OCI-LY3 (cell line): ENCODE measurements around the gene TTLL9.

Experiments
- H2AFZ ChIP-seq: fragments of 200-600, 300-600 bp; shearing (Covaris generic); 2 replicates; pipeline ENCODE4 v1.6.0; 2014; ENCODE audit warnings: antibody characterized with exemption, low read depth, low read length
- H3K27ac ChIP-seq: fragments of 200-600, 300-600 bp; sonication (generic); 2 replicates; pipeline ENCODE4 v1.5.1; 2014; ENCODE audit warnings: mild to moderate bottlenecking, low read length, moderate library complexity, mixed read lengths
- H3K27me3 ChIP-seq: fragments of 200-600, 300-600 bp; sonication (generic); 2 replicates; pipeline ENCODE4 v1.6.1; 2014; ENCODE audit warnings: low read depth, low read length, mixed read lengths
- H3K36me3 ChIP-seq: fragments of 200-600, 300-600 bp; sonication (generic); replicated peaks from 2 replicates; pipeline ENCODE3; 2014; ENCODE audit warnings: low read depth, low read length, mixed read lengths
- H3K4me1 ChIP-seq: fragments of 300-600, 200-600 bp; sonication (generic); 2 replicates; pipeline ENCODE4 v1.6.1; 2014; ENCODE audit warnings: low read length, mixed read lengths
- H3K4me2 ChIP-seq: fragments of 200-600, 300-600 bp; sonication (generic); 2 replicates; pipeline ENCODE4 v1.6.1; 2014; ENCODE audit warnings: low read length, mixed read lengths
- H3K4me3 ChIP-seq: fragments of 300-600, 200-600 bp; sonication (generic); 2 replicates; pipeline ENCODE4 v1.5.1; 2014; ENCODE audit warnings: antibody characterized with exemption, mild to moderate bottlenecking, low read length, moderate library complexity
- H3K79me2 ChIP-seq: fragments of 300-600, 200-600 bp; shearing (Covaris generic); 2 replicates; pipeline ENCODE4 v1.6.1; 2014; ENCODE audit warnings: mild to moderate bottlenecking, low read length, mixed read lengths
- H3K9ac ChIP-seq: fragments of 300-600, 200-600 bp; shearing (Covaris generic); 2 replicates; pipeline ENCODE4 v1.6.0; 2014; ENCODE audit warnings: mild to moderate bottlenecking, low read length, moderate library complexity
- H3K9me3 ChIP-seq: fragments of 200-600, 300-600 bp; shearing (Covaris generic); 2 replicates; pipeline ENCODE4 v1.6.1; 2014; ENCODE audit warnings: low read length, mixed read lengths; ENCODE audit not compliant: insufficient read depth
- H4K20me1 ChIP-seq: fragments of 200-600, 300-600 bp; sonication (generic); 2 replicates; pipeline ENCODE4 v1.6.1; 2016; ENCODE audit warnings: low read length, mixed read lengths; ENCODE audit not compliant: insufficient read depth
- CTCF ChIP-seq: fragments of 200-600, 300-600 bp; sonication (generic); IDR thresholded peaks from 2 replicates; pipeline ENCODE4 v1.5.1; 2014; ENCODE audit warnings: antibody characterized with exemption, low read length, low read depth
- EZH2phosphoT487 ChIP-seq: fragments of 200-600 bp; shearing (Covaris generic); IDR thresholded peaks from 2 replicates; pipeline ENCODE4 v1.6.1; 2018; ENCODE audit warnings: antibody characterized with exemption, mixed run types, low read depth

The TTLL9 gene

GRCh38 chr20:31842471-31843157, 27.8 kb upstream of the TTLL9 start:
- no peak for TF ChIP-seq CTCF
- no peak for TF ChIP-seq EZH2phosphoT487
- Histone ChIP-seq H3K4me2 (no peak overlapping the region), H3K27ac (no peak overlapping the region), H3K36me3 (no peaks in the 10 kb centered on the region), H3K4me1 (peaks cover 11% of the 10 kb centered on the region), H3K27me3 (0 out of 2 replicates have a peak, but pooled peaks cover 3% of the 10 kb centered on the region), H3K79me2 (no peaks in the 10 kb centered on the region), H3K9ac (no peak overlapping the region), H3K9me3 (no peaks in the 10 kb centered on the region), H3K4me3 (no peak overlapping the region), H2AFZ (no peak overlapping the region), H4K20me1 (no peaks in the 10 kb centered on the region)

DNA sequence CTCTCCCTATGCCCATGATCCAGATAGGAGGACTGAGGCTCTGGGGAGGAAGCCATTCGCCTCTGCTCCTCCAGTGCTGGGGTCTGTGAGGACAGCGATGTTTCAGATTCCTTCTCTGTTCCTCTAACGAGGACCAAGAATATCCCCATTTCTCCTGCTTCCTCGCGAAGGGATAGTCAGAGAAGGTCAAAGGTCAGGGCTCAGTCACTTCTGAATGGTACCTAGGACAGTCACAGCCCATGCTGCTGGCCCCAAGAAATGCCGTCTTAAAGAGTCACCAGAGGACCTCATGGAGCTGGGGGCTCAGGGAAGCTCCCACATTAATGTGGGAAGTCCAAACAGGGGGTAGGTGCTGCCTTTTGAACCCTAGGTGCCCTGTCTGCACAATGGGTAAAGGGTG, 27.1 kb upstream of the TTLL9 start:
- Histone ChIP-seq H3K79me2 (no peaks in the 10 kb centered on the region), H3K4me3 (no peak overlapping the region), H3K9ac (no peak overlapping the region), H3K36me3 (no peaks in the 10 kb centered on the region), H2AFZ (no peak overlapping the region), H3K4me1 (peaks cover 11% of the 10 kb centered on the region), H3K27me3 (no peaks in the 10 kb centered on the region), H3K27ac (no peak overlapping the region), H3K9me3 (no peaks in the 10 kb centered on the region), H4K20me1 (no peaks in the 10 kb centered on the region), H3K4me2 (no peak overlapping the region)
- TF ChIP-seq EZH2phosphoT487 (no peak), CTCF (no peak)

DNA sequence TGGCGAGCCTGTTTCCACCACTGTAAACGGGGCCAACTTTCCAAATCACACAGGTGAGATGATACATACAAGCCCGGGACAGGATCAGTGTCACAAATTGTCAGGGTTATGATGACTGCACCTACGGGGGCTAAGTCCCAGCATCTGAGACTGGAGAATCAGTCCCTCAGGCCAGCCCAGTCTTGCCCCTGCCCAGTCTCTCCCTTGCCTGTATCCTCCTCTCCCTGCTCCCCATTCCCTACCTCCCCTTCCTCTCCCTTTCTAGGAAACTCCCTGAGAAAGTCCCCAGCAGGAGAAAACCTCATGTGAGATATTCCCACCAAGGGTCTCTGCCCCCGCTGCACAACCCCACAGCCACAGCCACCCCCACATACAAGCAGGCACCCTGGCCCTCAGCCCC, 26.6 kb upstream of the TTLL9 start:
- no peaks in the 10 kb centered on the region for H3K9me3 ChIP-seq
- H3K27ac ChIP-seq = no peak overlapping the region
- H4K20me1 ChIP-seq = no peaks in the 10 kb centered on the region
- H3K36me3 ChIP-seq = no peaks in the 10 kb centered on the region
- H3K4me3 ChIP-seq = no peak overlapping the region
- no peaks in the 10 kb centered on the region for H3K27me3 ChIP-seq
- H2AFZ ChIP-seq = no peak overlapping the region
- TF ChIP-seq EZH2phosphoT487 = no peak
- no peak for TF ChIP-seq CTCF
- no peaks in the 10 kb centered on the region for H3K79me2 ChIP-seq
- no peak overlapping the region for H3K4me2 ChIP-seq
- H3K4me1 ChIP-seq = peaks cover 11% of the 10 kb centered on the region
- no peak overlapping the region for H3K9ac ChIP-seq

DNA sequence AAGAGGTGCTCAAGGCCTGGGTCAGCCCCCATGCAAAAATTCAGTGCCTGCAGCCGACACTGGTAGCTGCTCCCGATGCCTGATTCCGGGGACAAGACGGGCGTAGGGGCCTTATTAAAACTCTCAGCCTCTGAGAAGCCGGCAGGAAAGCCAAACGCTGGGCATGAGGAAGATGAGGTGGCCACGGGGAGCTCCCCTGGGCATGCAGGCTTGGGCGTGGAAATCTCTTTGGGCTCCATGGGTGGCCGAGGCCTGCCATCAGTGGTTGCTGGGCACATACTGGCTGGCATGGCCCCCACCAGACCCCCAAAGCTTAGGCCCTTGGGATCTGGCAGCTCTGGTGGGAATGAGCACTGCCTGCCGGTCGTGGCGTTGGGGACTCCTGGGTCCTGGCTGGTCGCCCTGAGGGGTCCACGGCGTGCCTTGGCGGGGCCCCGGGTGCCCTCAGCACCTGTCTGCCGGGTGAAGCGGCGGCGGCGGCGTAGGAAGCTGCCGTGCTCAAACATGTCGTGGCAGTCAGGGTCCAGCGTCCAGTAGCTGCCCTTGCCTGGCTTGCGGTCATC, 25.6 kb upstream of the TTLL9 start:
- Histone ChIP-seq H3K27me3 (no peaks in the 10 kb centered on the region), H3K9ac (no peak overlapping the region), H3K36me3 (no peaks in the 10 kb centered on the region)

More for the DNA sequence above, 25.6 kb upstream of the TTLL9 start:
- H3K4me3 ChIP-seq = no peak overlapping the region
- H2AFZ ChIP-seq = no peak overlapping the region
- peaks cover 11% of the 10 kb centered on the region for H3K4me1 ChIP-seq
- H4K20me1 ChIP-seq = no peaks in the 10 kb centered on the region
- H3K4me2 ChIP-seq = no peak overlapping the region
- H3K27ac ChIP-seq = no peak overlapping the region
- TF ChIP-seq EZH2phosphoT487 (no peak), CTCF (no peak)
- H3K79me2 ChIP-seq = no peaks in the 10 kb centered on the region
- no peaks in the 10 kb centered on the region for H3K9me3 ChIP-seq
